Stimulated activated CD4-positive, alpha-beta T cell treated with anti-CD3 and anti-CD28 coated beads, Interleukin-12 subunit alpha, Interleukin-12 subunit beta, amount 100 ng/mL, for 24 hours (primary cell): ENCODE data around the gene ANKMY2.
"Not testable (repeated sequence)": the region's sequence is repeated elsewhere in the genome, so short reads cannot be mapped to it uniquely, and the experiment has no call there.

Experiments
- DNase-seq, 2 experiments: peaks; one replicate each; pipeline ENCODE4 v3.0.0-alpha.2; 2020; ENCODE audit warnings: low read depth in 2 of 2

ANKMY2 gene

GRCh38 chr7:16645593-16646471, at the start of gene ANKMY2, which contains the start of gene BZW2:
ANKMY2 (minus strand) TSS chr7:16645754; CDS start chr7:16645573, 181 bp downstream.
BZW2 (plus strand) TSS chr7:16646181; CDS start chr7:16665444, 19,263 bp downstream.
- DNase-seq = peak; percentile 80 to 84

- no peak for DNase-seq
Measured at GRCh38 chr7:16694806-16695205, 49.3 kb upstream of the ANKMY2 start.

- no peak for DNase-seq
Measured at GRCh38 chr7:16693601-16694318, 48.2 kb upstream of the ANKMY2 start.

- no peak for DNase-seq
Measured at GRCh38 chr7:16691241-16691640, 45.7 kb upstream of the ANKMY2 start.

GRCh38 chr7:16688249-16688648, 42.7 kb upstream of the ANKMY2 start:
- DNase-seq = no peak

- DNase-seq = no peak
Measured at GRCh38 chr7:16685535-16685934, 40.0 kb upstream of the ANKMY2 start.

GRCh38 chr7:16684935-16685334, 39.4 kb upstream of the ANKMY2 start:
- no peak for DNase-seq

GRCh38 chr7:16678645-16679566, 33.4 kb upstream of the ANKMY2 start:
- not testable (repeated sequence) for DNase-seq

- no peak for DNase-seq
Measured at GRCh38 chr7:16677978-16678494, 32.5 kb upstream of the ANKMY2 start.

GRCh38 chr7:16675277-16675676, 29.7 kb upstream of the ANKMY2 start:
- no peak for DNase-seq

- DNase-seq = no peak
Measured at GRCh38 chr7:16671811-16672210, 26.3 kb upstream of the ANKMY2 start.

GRCh38 chr7:16670731-16671344, 25.3 kb upstream of the ANKMY2 start:
- DNase-seq = no peak

GRCh38 chr7:16670021-16670420, 24.5 kb upstream of the ANKMY2 start:
- no peak for DNase-seq

- no peak for DNase-seq
Measured at GRCh38 chr7:16669581-16669980, 24.0 kb upstream of the ANKMY2 start.

- DNase-seq = no peak
Measured at GRCh38 chr7:16668978-16669377, 23.4 kb upstream of the ANKMY2 start.

- DNase-seq = no peak
Measured at GRCh38 chr7:16668049-16668858, 22.7 kb upstream of the ANKMY2 start.

GRCh38 chr7:16667355-16667754, 21.8 kb upstream of the ANKMY2 start:
- DNase-seq = no peak

- no peak for DNase-seq
Measured at GRCh38 chr7:16661924-16662323, 16.4 kb upstream of the ANKMY2 start.

GRCh38 chr7:16660702-16661464, 15.3 kb upstream of the ANKMY2 start:
- DNase-seq = no peak
